ENCODE measurements around the gene SAA2. TPM values are rescaled to one million over a fixed set of nuclear protein-coding genes. Genes with fewer than 3 reads are reported as not detected.

Gene SAA2
- total RNA-seq, 3 donors from 2014 or later = 1.3 to 2.0 (median 1.7) TPM

DNA sequence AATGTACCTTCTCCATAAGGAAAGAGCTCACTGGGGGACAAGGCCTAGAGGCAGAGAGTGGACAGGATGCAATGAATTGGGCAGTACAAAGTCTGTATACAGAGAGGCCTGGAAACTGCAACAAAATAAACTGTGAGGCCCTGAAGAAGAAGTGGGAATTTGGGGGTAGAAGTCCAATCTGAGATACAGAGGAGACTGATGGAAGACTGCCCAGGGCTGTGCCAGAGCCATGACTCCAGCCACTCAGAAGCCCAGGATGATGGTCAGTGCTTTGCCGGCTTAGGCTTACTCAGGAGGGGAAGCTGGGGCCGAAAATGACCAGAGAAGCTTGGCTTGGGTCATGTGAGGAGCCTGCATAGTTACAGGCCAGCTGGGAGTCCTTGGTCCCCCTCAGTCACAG is 17.6 kb downstream of the SAA2 start:
- H3K36me3 ChIP-seq (ENCODE audit: low read depth) = no peaks in the 10 kb centered on the region
- intact Hi-C loops (cut with DNase I, micrococcal nuclease) = no loop called here
- ATAC-seq (no peak), DNase-seq (no peak)
- H3K9me3 ChIP-seq = no peaks in the 10 kb centered on the region
- TF ChIP-seq, protein P1, sequence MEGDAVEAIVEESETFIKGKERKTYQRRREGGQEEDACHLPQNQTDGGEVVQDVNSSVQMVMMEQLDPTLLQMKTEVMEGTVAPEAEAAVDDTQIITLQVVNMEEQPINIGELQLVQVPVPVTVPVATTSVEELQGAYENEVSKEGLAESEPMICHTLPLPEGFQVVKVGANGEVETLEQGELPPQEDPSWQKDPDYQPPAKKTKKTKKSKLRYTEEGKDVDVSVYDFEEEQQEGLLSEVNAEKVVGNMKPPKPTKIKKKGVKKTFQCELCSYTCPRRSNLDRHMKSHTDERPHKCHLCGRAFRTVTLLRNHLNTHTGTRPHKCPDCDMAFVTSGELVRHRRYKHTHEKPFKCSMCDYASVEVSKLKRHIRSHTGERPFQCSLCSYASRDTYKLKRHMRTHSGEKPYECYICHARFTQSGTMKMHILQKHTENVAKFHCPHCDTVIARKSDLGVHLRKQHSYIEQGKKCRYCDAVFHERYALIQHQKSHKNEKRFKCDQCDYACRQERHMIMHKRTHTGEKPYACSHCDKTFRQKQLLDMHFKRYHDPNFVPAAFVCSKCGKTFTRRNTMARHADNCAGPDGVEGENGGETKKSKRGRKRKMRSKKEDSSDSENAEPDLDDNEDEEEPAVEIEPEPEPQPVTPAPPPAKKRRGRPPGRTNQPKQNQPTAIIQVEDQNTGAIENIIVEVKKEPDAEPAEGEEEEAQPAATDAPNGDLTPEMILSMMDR (IDR thresholded peaks at IDR 0.05) = no peak
- H3K4me3 ChIP-seq = no peak overlapping the region
- no peaks in the 10 kb centered on the region for H3K4me1 ChIP-seq (ENCODE audit: low read depth)

DNA sequence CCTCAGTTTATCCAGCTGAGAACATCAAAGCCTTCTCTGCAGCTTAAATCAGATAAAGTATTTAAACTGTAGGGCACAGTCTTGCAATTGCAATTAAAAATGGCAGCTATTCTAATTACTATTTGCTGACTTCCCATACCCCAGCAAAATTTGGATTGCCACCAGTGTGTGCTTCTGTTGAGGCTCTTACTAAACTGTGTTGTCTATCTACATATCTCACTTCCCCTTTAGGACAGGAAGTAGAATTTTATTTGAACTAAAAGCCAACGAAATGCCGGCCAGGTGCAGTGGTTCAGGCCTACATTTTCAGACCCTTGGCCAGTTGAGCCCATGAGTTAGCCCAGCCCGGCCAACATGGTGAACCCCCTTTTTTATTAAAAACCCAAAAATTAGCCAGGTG is 19.0 kb downstream of the SAA2 start:
- H3K36me3 ChIP-seq (ENCODE audit: low read depth) = no peaks in the 10 kb centered on the region
- ATAC-seq (peak; percentile 25), DNase-seq (no peak)
- intact Hi-C loops (cut with DNase I, micrococcal nuclease) = no loop called here
- H3K9me3 ChIP-seq = no peaks in the 10 kb centered on the region
- TF ChIP-seq, protein P1 (IDR thresholded peaks at IDR 0.05) = no peak
- H3K4me3 ChIP-seq = no peak overlapping the region
- no peaks in the 10 kb centered on the region for H3K4me1 ChIP-seq (ENCODE audit: low read depth)

DNA sequence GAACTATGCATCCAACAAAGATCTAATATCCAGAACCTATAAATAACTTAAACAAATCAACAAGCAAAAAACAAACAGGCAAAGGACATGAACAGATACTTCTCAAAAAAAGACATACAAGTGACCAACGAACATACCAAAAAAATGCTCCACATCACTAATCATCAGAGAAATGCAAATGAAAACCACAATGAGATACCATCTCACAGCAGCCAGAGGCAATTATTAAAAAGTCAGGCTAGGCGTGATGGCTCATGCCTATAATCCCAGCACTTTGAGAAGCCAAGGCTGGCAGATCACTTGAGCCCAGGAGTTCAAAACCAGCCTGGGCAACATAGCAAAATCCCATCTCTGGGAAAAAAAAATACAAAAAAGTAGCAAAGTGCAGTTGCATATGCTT is 22.6 kb downstream of the SAA2 start:
- no peak overlapping the region for H3K4me3 ChIP-seq
- ATAC-seq (no peak), DNase-seq (no peak)
- intact Hi-C loops (cut with DNase I, micrococcal nuclease) = no loop called here
- H3K4me1 ChIP-seq (ENCODE audit: low read depth) = no peaks in the 10 kb centered on the region
- no peaks in the 10 kb centered on the region for H3K36me3 ChIP-seq (ENCODE audit: low read depth)
- H3K9me3 ChIP-seq = no peaks in the 10 kb centered on the region
- TF ChIP-seq, protein P1 (IDR thresholded peaks at IDR 0.05) = no peak

DNA sequence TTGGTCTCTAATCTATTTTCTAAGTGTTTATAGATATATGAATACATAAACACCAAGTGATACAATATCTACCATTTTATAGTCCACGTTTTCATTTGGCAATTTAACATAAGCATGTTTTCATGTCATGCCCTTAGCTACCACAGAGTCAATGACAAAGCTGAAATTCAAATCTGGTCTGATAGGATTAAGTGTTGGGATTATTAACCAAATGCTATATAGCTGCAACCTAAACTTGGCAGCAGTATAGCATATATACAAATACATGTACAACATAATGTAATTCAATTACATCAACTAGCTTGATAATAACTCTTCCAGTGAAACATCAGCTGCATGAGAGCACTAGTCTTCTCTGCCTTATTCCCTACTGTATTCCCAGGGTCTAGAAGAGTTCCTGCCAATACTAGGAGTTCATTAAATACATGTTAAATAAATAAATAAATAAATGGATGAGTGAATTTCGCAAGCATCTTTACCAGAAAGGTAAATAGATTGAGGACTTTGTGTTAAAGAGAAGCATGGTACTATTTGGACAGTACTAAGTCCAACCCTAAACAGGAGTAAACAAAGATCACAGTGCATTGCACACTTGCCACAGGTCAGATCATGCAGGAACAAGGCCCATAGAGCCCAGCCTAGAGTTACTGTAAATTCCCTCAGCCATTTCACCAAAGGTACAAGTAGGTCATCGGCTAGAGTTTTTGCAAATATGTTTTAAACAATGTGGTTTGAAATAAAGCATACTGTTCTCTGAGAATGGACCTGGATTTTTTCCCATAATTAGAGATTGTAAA is 24.7 kb downstream of the SAA2 start:
- intact Hi-C loops (cut with DNase I, micrococcal nuclease) = no loop called here
- Histone ChIP-seq H3K4me1 (ENCODE audit: low read depth) (no peaks in the 10 kb centered on the region), H3K4me3 (no peak overlapping the region), H3K9me3 (no peaks in the 10 kb centered on the region), H3K36me3 (ENCODE audit: low read depth) (no peaks in the 10 kb centered on the region)
- DNase-seq (no peak), ATAC-seq (no peak)
- TF ChIP-seq, protein P1 (IDR thresholded peaks at IDR 0.05) = no peak

DNA sequence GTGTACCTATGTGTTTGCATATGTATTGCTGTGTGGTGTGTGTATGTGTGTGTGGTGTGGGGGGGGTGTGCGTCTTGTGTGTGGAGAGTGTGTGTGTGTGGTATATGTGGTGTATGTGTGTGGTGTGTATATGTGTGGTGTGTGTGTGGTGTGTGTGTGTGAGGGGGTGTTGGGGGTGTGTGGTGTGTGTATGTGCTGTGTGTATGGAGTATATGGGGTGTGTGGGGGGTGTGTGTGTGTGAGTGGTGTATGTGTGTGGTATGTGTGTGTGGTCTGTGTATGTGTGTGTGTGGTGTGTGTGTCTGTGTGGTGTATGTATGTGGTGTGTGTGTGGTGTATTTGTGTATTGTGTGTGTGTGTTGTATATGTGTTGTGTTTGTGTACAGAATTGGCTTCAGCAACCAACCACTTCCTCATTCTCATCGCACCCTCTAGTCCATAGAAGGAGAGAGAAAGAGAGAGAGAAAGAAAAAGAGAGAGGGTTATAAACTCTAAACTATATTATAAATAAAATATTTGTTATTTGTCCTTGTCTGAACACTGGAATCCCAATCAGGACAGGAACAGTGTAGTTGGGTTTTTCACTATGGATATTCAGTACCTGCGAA is 25.6 kb downstream of the SAA2 start:
- no peak for DNase-seq
- no peaks in the 10 kb centered on the region for H3K36me3 ChIP-seq (ENCODE audit: low read depth)
- no peaks in the 10 kb centered on the region for H3K4me1 ChIP-seq (ENCODE audit: low read depth)
- intact Hi-C loops (cut with DNase I, micrococcal nuclease) = no loop called here
- H3K9me3 ChIP-seq = no peaks in the 10 kb centered on the region
- TF ChIP-seq, protein P1 (IDR thresholded peaks at IDR 0.05) = no peak
- no peak overlapping the region for H3K4me3 ChIP-seq
- ATAC-seq = no peak

All from mucosa of descending colon (tissue), 3 donors.